Panc1 (cell line): ENCODE results near the gene KCTD1. TPM values are rescaled to one million over a fixed set of nuclear protein-coding genes. Genes with fewer than 3 reads are reported as not detected.

Experiments used
- ATAC-seq: fragments of 200-7000 bp; cut with Tn5 transposase; 2 replicates; pipeline ENCODE4 v1.9.1; 2020; ENCODE audit warnings: mild to moderate bottlenecking, moderate library complexity
- BruUV-seq: library from RNA; stranded (reverse); fragments of 400-500 nt; replicated peaks from 2 replicates; lab custom pipeline; 2021; lab: Mats Ljungman, UMichigan
- CTCF ChIA-PET: fragments of 300-600 bp; sonication (Branson Sonifier 250); formaldehyde crosslinking; loops from one replicate; lab custom pipeline; 2022; ENCODE audit warnings: antibody characterized with exemption; lab: Charles Lee
- POLR2A ChIA-PET: fragments of 300-600 bp; sonication (Branson Sonifier 250); formaldehyde crosslinking; loops from one replicate; lab custom pipeline; 2022; ENCODE audit warnings: antibody characterized with exemption; lab: Charles Lee
- DNase-seq: peaks from one replicate; pipeline ENCODE4 v3.0.0-alpha.2; 2010; ENCODE audit warnings: low read depth, low spot score
- H3K27ac ChIP-seq: 2 replicates; pipeline ENCODE4 v1.5.1; 2011; ENCODE audit warnings: mild to moderate bottlenecking, low read length, inconsistent platforms
- H3K27me3 ChIP-seq: fragments of 200-500 bp; sonication (Bioruptor generic); 2 replicates; pipeline ENCODE4 v1.6.0; 2014; ENCODE audit warnings: low read length, inconsistent platforms; ENCODE audit not compliant: control insufficient read depth, insufficient read depth
- H3K36me3 ChIP-seq: fragments of 200-500 bp; sonication (Bioruptor generic); 2 replicates; pipeline ENCODE4 v1.5.1; 2014; ENCODE audit warnings: inconsistent platforms, mild to moderate bottlenecking, low read length, moderate library complexity; ENCODE audit not compliant: control insufficient read depth, insufficient read depth
- H3K4me1 ChIP-seq: 2 replicates; pipeline ENCODE4 v1.5.1; 2011; ENCODE audit warnings: inconsistent platforms, mild to moderate bottlenecking, low read length, moderate library complexity; ENCODE audit not compliant: control insufficient read depth, insufficient read depth
- H3K4me3 ChIP-seq, 2 experiments: 2 replicates each; pipeline ENCODE4 v1.5.1; 2011 to 2012; ENCODE audit warnings: low read depth in 2 of 2, low read length in 2 of 2, mild to moderate bottlenecking in 2 of 2, inconsistent platforms in 1 of 2, moderate library complexity in 1 of 2
- H3K9me3 ChIP-seq: fragments of 200-500 bp; sonication (Bioruptor generic); 2 replicates; pipeline ENCODE4 v1.5.1; 2014; ENCODE audit warnings: low read depth, mild to moderate bottlenecking, inconsistent platforms, low read length, moderate library complexity; ENCODE audit not compliant: control insufficient read depth, insufficient read depth
- POLR2AphosphoS5 ChIP-seq: IDR thresholded peaks from 2 replicates; pipeline ENCODE4 v1.6.1; 2012; ENCODE audit warnings: mild to moderate bottlenecking, low read depth, low read length, moderate library complexity
- SIN3A ChIP-seq: IDR thresholded peaks from 2 replicates; pipeline ENCODE4 v1.6.1; 2012; ENCODE audit warnings: low read depth, mild to moderate bottlenecking, low read length, moderate library complexity, borderline replicate concordance; ENCODE audit not compliant: insufficient read depth
- TCF7L2 ChIP-seq: IDR thresholded peaks from 2 replicates; pipeline ENCODE4 v1.6.1; 2011; ENCODE audit warnings: mild to moderate bottlenecking, low read depth, low read length, inconsistent platforms
- in situ Hi-C: cut with HindIII; loops from 2 replicates; pipeline ENCODE4 v1.10.0; 2016; ENCODE audit warnings: low sequenced_read_pairs, low pct_unique_long_range_greater_than_20kb
- intact Hi-C: fragments of 100-400 bp; cut with micrococcal nuclease; formaldehyde crosslinking; loops from one replicate; pipeline ENCODE4 v1.10.0; 2022; ENCODE audit not compliant: unreplicated experiment
- total RNA-seq: library from RNA; stranded (reverse); gene quantifications from one replicate; pipeline ENCODE4 v1.2.1, GENCODE V29; 2021; ENCODE audit not compliant: unreplicated experiment
- TF ChIP-seq, protein P1 (sequence below): fragments of 450-650 bp; IDR thresholded peaks from 2 replicates; pipeline ENCODE4 v1.5.1; 2017; ENCODE audit warnings: mild to moderate bottlenecking
- TF ChIP-seq, protein P2 (sequence below), 2 experiments: IDR thresholded peaks; 2 replicates each; pipeline ENCODE4 v1.6.1; 2011 to 2012; ENCODE audit warnings: low read depth in 2 of 2, control low read depth in 1 of 2, low read length in 1 of 2, mild to moderate bottlenecking in 1 of 2, moderate library complexity in 1 of 2; ENCODE audit not compliant: insufficient read depth in 1 of 2

Gene KCTD1
- total RNA-seq, 1 experiment from 2014 or later = 34.4 TPM

DNA sequence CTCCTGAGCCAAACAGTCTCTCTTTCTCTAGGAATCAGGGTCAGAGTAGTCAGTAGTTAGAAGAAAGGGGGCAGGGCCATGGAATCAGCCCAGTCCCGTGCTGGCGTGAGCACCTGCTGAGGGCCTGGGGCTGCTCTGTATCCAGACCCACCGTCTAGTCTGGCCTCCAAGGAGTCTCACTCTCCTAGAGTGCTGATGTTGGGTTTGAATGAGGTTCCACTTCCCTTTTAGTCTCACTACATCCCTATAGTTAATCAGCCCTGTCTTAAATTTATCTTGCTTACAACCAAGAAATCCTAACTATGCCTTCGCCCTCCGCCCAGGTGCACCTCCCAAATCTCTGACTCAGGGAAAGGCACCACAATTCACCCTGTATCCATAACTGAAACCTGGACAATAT is 13.4 kb upstream of the KCTD1 start:
- ATAC-seq (no peak), DNase-seq (no peak)
- H3K9me3 ChIP-seq = no peaks in the 10 kb centered on the region
- no peak overlapping the region for H3K27ac ChIP-seq
- no peaks in the 10 kb centered on the region for H3K4me1 ChIP-seq
- TF ChIP-seq POLR2AphosphoS5 (no peak), TCF7L2 (no peak), SIN3A (no peak)
- TF ChIP-seq, protein P1, sequence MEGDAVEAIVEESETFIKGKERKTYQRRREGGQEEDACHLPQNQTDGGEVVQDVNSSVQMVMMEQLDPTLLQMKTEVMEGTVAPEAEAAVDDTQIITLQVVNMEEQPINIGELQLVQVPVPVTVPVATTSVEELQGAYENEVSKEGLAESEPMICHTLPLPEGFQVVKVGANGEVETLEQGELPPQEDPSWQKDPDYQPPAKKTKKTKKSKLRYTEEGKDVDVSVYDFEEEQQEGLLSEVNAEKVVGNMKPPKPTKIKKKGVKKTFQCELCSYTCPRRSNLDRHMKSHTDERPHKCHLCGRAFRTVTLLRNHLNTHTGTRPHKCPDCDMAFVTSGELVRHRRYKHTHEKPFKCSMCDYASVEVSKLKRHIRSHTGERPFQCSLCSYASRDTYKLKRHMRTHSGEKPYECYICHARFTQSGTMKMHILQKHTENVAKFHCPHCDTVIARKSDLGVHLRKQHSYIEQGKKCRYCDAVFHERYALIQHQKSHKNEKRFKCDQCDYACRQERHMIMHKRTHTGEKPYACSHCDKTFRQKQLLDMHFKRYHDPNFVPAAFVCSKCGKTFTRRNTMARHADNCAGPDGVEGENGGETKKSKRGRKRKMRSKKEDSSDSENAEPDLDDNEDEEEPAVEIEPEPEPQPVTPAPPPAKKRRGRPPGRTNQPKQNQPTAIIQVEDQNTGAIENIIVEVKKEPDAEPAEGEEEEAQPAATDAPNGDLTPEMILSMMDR = no peak
- in situ Hi-C loops (no loop called here), intact Hi-C loops (no loop called here)
- no peak overlapping the region for H3K4me3 ChIP-seq
- ChIA-PET CTCF (no interaction called here), POLR2A (no interaction called here)
- no TSS peak for BruUV-seq
- H3K36me3 ChIP-seq = no peaks in the 10 kb centered on the region
- H3K27me3 ChIP-seq = no peaks in the 10 kb centered on the region

DNA sequence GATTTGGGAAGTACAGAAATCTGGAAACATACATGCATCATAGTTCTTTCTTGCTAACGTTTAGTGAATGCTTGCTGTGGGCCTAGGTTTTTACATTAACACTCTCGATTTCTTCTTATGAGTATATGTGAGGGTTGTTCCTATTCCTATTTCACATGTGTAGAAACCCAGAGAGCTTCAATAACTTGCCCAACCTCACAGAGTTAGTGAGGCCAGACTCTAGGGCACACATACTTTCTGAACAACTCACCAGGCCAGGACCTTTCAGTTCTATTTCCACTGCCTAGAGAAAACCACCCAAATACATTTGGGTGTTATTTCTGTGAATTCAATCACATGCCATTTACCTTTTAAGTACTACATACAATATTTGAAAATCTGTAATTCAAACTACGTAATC is 8.2 kb upstream of the KCTD1 start:
- intact Hi-C loops = no loop called here
- BruUV-seq = no TSS peak
- DNase-seq (no peak), ATAC-seq (no peak)
- no peaks in the 10 kb centered on the region for H3K27me3 ChIP-seq
- H3K4me3 ChIP-seq = no peak overlapping the region
- in situ Hi-C loops = no loop called here
- ChIA-PET POLR2A (no interaction called here), CTCF (no interaction called here)
- H3K4me1 ChIP-seq = no peaks in the 10 kb centered on the region
- TF ChIP-seq, protein P1 = no peak
- no peak for TF ChIP-seq SIN3A
- TF ChIP-seq POLR2AphosphoS5 = no peak
- no peaks in the 10 kb centered on the region for H3K36me3 ChIP-seq
- H3K27ac ChIP-seq = no peak overlapping the region
- H3K9me3 ChIP-seq = no peaks in the 10 kb centered on the region

DNA sequence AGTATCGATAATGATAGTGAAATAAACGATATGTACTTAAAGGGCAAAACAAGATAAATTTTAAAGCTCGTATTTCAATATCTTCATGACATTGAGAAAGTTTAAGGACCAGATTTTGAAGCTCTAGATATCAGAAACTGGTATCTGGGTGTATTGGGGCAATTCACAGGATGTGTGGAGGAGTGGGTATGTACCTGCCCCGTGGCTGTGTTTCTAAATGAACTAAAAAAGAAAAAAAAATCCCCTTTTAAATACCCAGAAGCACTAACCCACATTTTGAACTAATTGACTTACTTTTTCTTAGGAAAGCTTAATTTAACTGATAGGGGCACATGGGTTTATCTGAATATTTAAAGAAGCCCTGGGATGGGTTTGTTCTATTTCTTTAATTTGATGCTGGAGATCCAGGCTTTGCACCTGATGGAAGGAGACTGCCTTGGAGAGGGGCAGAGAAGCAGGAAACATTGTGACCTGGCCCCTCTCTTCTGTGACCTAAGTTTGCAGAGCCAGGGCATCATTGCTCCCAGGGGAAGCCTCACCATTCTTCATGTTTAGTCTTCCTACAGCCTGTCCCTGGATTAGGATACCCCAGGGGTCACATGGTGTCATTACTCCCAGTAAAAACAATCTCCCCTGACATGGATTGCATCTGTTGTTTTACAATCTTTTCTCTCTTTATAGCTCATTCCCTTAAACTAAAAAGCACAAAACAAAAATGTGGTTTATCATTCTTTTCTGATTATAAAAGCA is 7.6 kb upstream of the KCTD1 start:
- TF ChIP-seq SIN3A = no peak
- TF ChIP-seq, protein P2, sequence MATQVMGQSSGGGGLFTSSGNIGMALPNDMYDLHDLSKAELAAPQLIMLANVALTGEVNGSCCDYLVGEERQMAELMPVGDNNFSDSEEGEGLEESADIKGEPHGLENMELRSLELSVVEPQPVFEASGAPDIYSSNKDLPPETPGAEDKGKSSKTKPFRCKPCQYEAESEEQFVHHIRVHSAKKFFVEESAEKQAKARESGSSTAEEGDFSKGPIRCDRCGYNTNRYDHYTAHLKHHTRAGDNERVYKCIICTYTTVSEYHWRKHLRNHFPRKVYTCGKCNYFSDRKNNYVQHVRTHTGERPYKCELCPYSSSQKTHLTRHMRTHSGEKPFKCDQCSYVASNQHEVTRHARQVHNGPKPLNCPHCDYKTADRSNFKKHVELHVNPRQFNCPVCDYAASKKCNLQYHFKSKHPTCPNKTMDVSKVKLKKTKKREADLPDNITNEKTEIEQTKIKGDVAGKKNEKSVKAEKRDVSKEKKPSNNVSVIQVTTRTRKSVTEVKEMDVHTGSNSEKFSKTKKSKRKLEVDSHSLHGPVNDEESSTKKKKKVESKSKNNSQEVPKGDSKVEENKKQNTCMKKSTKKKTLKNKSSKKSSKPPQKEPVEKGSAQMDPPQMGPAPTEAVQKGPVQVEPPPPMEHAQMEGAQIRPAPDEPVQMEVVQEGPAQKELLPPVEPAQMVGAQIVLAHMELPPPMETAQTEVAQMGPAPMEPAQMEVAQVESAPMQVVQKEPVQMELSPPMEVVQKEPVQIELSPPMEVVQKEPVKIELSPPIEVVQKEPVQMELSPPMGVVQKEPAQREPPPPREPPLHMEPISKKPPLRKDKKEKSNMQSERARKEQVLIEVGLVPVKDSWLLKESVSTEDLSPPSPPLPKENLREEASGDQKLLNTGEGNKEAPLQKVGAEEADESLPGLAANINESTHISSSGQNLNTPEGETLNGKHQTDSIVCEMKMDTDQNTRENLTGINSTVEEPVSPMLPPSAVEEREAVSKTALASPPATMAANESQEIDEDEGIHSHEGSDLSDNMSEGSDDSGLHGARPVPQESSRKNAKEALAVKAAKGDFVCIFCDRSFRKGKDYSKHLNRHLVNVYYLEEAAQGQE (IDR thresholded peaks at IDR 0.05; ENCODE audit: insufficient read depth in 1 of 2, low read depth in 2 of 2, low read length in 1 of 2) = no peak
- TF ChIP-seq POLR2AphosphoS5 = no peak
- TF ChIP-seq TCF7L2 = no peak
- TF ChIP-seq, protein P1 = no peak
- Histone ChIP-seq H3K4me3 (no peak overlapping the region), H3K27ac (no peak overlapping the region), H3K27me3 (no peaks in the 10 kb centered on the region), H3K36me3 (no peaks in the 10 kb centered on the region), H3K9me3 (no peaks in the 10 kb centered on the region), H3K4me1 (no peaks in the 10 kb centered on the region)
- in situ Hi-C loops = no loop called here
- ChIA-PET POLR2A (no interaction called here), CTCF (no interaction called here)
- ATAC-seq = no peak
- intact Hi-C loops = no loop called here
- no TSS peak for BruUV-seq
- DNase-seq = no peak
